Umbilical cord (tissue), 2 donors: Measurements from ENCODE around the gene NCAM2. TPM values are rescaled to one million over a fixed set of nuclear protein-coding genes. Genes with fewer than 3 reads are reported as not detected.
A peak's percentile ranks its signal among the peaks of the same experiment; 100 is the strongest.

Source experiments
- DNase-seq: peaks from one replicate; pipeline ENCODE4 v3.0.0-alpha.2; 2015; ENCODE audit warnings: low spot score
- total RNA-seq: library from RNA; depleted of rRNA; stranded (reverse); fragments of >200 nt; gene quantifications from one replicate; pipeline ENCODE4 v1.2.3, GENCODE V29; 2014; ENCODE audit warnings: low replicate concordance; ENCODE audit not compliant: insufficient read depth

The NCAM2 gene
- total RNA-seq: 11.1 TPM

DNA sequence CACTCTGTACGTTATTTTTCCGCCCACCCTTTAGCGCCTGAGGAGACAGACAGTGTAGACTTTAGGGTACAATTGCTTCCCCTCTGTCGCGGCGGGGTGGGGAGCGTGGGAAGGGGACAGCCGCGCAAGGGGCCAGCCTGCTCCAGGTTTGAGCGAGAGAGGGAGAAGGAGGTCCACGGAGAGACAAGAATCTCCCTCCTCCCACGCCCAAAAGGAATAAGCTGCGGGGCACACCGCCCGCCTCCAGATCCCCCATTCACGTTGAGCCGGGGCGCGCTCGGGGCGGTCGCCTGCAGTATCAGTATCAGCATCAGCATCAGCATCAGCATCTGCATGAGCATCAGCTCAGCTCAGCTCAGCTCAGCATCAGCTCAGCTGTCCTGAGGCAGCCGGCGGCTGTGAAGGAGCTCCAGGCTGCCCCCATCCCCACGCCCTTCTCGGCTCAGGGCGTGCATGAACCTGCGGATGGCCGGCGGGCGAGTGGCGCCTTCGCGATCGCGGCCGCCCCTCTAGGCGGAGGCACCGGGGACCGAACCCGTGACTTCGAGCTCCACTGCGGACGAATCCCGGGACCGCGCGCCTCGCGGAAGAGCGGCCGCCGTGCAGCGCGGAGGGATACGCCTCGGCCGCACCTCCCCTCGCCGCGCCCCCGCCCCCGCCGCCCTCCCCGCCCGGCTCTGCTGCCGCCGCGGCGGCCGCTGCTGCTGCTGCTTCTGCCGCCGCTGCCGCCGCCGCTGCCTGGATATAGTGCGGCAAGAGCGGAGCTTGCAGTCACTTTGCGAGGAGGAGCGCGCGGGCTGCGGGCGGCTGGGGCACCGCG is at the start of gene NCAM2:
Gene NCAM2 (plus strand): TSS at position 774 of the 820 bp plus-strand sequence.
- peak; percentile 77 for DNase-seq

DNA sequence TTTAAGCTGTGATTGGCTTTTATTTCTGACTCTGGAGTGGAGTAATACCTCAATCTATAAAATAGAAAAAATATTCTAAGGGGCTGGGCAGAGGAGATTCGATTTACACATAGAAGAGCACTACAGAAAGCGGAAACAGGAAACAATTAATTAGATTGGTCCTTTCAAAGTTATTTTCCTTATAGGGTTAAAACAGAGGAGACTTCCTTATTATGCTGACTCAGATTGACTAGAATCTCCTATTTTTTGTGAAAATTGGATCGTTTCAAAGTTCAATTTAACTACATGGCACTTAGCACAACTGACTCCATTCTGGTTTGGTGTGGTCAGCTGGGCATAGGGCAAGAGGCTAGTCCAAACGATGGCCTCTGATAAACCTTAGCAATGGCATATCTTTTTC is 48.3 kb upstream of the NCAM2 start:
- no peak for DNase-seq

DNA sequence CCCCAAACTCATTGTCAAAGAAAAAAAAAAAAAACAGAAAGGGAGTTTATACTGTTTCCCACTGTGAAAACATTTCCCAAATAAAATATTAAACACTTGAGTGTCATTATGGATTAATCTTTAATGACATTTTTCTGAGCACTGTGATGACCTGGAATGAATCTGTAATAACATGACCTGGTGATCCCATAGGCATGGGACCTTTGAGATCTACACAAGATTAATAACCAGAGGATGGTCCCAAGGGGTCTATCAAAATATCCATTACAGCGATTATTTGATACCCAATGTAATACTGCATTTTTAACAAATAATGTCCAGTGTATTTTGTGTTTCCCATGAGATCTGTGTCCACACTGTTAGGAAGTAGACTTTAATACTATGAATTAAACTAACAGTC is 32.4 kb upstream of the NCAM2 start:
- DNase-seq: no peak

DNA sequence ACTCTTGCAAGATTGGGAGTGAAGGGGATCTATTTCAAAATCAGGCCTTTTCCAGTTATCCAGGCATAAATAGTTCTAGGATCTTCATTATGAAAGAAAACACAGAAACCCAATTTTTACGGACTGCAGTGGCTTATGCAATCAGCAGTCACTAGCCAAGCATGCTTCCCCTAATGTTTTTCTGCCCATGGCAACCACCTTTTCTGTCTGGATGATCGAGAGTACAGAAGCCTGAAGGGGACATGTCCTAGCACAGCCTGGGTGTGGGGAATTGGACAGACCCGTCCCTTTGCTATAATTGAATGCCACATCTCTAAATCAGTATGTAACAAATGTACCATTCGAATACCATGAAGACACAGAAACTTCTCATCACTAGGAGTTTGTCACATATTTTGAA is 29.8 kb upstream of the NCAM2 start:
- no peak for DNase-seq

DNA sequence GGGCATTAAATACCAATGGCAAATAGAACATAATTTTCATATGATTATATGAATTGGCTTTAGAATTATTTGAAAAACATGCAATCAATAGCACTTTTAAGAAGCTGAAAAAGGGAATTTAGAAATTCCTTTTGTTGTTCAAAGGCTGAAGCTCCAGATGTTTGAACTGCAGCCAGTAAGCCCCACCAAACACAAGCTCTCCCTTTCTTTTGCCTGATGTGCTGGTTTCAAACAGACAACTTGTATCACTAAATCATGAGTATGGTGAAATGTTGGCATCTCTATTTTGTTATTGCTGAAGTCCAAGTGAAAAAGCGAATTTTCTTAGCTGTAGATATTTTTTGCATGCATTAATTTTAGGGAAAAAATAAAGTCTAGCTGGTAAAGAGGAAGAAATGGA is 27.5 kb upstream of the NCAM2 start:
- peak; percentile 15 for DNase-seq

DNA sequence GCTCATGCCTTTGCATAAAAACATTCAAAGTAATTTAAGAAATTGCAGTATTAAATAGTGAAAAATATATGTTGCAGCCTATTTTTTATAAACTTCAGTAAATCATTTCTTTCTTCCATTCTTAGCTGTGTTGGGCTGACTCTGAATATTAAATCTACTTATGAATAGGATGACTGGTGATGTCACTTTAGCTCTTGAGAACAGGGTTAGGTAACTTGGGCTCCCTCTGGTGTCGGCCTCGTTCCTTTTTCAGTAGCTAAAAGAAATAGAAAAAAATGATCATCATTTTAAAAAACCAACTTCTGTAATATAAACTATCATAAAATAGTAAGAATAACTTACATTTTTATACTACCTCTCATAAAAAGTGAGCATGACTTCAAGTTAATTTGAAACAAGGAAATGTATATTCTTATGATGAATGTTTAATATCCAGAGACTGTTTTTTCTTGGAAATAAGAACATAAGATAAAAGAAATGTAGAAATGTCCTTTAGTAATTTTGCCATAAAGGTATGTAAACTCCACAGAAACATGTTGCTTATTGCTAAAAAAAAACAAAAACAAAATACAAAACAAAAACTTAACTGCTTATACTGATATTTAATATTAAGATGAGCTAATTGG is 26.8 kb upstream of the NCAM2 start:
- DNase-seq: peak; percentile 83

DNA sequence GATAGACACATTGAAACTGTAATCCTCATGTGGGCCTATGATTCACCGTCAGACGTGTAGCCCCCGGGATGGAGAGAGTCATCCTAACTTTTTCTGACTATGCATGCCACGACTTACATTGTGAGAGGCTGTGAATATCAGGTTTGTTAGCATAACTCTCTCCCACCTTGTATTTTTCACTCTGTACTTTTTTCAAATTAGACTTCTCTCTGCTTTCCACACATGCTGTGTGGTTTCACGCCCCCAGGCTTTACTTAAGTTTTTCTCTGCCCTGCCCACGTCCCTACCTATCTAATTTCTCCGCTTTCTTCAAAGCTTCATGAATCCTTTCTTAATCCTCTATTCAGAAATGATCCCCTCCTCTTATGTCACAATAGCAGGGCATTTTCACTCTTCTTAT is 3.4 kb upstream of the NCAM2 start:
- DNase-seq: no peak

DNA sequence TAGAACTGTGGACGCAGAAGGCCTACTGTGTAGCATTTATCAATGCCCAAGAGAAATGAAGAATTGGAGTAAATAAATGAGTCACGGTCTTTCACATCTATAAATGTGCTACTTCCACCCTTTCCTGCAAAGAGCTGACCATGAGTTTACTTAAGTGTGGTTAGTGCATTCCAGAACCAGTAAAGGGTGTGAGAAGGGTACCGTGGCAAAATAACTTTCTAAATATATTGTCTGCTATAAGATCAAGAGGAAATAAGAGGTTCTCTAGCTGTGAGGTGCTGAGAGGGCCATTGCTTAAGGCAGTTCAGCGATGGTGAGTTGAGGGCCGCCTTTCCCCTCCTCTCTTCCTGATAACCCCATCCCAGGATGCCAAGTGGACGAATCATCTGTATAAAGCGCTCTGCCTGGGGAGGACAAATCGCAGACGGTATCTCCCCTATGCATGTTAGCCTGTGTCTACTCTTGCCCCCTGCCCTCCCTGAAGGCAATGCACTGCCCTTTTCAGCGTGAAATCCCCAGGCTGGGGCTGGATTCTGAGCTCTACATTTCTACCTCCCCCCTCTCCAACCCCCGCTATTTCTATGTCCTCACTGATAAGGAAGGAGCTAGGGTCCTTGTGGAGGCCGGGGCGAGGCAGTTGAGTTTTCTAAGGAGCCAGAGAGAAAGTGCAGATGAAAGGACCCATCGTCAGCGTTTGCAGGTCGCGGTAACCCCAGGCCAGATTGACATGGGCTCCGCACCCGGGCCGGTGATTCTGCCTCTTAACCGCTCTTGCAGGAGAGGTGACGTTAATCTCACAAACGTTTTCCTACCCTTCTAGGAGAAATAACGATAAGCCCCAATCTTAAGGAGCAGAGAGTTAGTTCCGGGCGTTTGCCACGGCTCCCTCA is 1.5 kb upstream of the NCAM2 start:
- no peak for DNase-seq

DNA sequence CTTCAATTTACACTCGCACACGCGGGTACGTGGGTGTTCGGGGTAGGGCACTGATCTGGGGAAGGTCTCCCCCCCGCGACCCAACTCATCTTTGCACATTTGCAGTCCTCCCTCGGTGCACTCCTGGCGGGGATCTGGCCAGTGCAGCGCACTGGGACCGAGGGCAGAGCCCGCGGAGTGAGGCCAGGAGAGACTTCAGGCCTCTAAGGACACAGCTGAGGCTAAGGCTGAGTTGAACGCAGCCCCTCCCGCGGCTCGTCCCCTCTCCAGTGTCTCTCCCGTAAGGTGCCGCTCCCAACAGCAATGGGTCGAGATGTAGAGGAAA is 936 bp upstream of the NCAM2 start:
- DNase-seq: no peak

DNA sequence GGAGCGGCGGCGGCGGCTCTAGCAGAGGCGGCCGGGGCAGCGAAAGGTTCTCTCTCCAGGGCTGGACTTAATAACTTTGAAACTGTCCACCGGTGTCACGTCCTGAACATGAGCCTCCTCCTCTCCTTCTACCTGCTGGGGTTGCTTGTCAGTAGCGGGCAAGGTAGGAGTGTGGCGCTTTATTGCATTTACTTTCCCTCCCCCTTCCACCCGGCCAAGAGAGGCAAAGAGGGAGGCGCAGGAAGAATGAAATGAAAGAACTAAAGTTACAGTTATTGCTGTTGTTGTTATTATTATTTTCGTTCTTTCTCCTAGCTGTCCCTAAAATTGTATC is 214 bp downstream of the NCAM2 start:
- no peak for DNase-seq

DNA sequence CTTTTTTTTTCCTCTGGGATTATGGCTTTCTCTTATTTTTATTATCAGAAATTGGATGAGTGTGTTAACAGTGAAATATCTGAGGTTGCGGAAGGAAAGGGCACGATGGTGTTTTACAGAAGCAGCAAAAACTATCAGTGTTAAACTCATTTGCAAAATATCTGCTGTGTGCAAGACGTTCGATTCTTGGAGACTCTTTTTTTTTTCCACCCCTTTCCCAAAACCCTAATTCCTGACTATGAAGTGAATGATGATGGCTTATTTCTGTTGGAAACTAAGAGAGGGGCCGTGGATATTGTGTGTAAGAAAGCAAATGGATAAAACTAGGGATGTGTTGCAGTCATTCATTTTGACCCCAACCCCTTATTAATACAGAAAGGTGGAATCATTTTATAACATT is 677 bp downstream of the NCAM2 start:
- no peak for DNase-seq

DNA sequence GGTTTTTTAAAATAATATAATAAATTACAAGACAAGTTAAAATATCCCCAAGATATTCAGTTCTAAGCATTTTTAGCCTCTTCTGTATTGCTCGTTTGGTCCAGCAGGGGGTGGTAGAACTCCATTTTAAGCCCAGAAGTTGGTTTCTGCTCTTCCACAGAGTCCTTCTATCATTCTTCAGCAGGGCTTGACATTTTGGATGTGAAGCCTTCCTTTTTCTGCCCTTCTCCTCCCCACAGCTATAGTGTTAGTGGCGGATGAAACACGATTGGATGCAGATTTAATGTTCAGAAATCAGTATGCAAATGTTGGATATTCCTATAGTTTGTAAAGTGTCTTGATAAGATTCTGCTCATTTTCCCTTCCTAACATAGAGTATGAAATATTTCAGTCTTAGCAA is 1.4 kb downstream of the NCAM2 start:
- peak; percentile 71 for DNase-seq

DNA sequence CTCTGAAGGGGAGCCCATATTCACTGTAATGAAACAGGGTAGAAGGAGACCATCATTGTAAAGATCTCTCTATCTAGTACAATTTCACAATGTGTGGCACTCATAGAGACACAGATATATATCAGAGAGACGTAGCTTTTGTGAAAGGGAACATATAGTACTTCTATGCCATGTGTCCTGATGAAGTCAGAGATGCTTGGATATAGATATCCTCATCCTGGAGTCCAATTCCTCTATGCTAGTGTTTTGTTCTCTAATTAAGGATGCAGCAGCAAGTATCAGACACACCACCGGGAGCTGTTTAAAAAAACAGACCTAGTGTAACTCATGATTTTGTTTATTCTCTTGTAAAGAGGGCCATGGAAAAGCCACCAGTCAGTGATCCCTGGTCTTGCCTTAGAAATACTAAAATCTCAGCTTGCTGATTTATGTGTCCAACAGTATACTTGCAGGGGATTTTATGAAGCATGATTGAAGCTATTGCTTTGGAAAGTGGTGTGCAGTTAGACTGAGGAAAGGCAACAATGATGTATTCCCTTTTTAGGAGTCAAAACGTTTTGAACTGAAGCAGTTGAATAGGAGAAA is 2.5 kb downstream of the NCAM2 start:
- no peak for DNase-seq

DNA sequence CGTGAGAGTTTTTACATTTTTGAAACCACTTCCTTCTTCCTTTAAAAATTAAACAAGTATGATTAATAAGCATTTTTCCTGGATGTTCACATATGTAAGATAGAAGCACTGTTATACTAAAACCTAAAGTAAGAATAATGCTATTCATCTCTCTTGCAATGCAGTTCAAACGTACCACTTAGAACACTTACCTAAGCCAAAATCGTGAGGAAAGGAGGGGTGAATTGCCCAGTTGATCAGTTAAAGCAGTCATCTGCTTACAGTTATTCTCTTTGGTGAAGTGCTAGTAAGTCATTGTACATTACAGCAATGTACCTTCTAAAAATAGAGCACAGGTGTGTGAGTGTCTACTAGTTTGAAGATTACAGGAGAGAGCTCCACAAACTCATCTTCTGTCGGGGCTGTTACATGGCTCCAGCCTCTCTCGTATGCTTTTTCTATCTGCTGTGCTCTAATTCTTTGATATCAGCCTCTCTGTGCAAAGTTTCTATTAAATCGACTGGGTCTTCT is 3.4 kb downstream of the NCAM2 start:
- no peak for DNase-seq

DNA sequence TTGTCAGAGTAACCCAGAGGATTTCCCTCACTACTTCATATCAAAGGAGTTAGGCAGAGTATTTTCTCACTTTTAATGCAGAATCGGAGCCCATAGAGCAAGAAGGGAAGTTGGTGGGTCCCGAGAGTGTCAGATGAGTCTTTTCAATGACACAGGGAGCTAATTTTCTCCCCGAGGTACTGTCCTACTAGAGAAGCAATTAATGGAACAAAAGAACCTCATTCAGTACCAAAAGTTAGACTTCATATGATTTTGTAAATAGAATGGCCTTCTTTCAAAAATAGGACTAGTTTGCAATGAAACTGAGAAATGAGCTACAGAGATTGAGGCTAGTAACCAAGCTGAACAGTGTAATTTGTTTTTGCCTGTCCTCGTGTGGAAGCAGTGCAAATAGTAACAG is 3.9 kb downstream of the NCAM2 start:
- DNase-seq: no peak

DNA sequence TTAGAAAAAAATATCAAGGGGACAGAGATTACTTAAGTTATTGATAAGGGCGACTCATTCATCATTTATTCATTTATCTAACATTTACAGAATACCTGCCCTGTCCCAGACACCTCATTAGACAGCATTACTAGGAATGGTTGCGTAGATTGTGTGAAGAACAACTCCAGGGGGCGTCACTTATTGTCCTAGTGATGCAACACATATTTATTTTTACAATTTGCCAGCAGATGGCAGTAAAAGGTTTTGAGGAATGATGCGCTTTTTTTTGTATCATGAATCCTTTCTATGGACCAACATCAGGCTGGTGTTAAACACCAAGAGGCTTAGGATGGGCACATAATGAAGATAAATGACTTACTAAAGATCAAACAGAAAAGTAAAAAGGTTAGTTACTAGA is 5.5 kb downstream of the NCAM2 start:
- no peak for DNase-seq

DNA sequence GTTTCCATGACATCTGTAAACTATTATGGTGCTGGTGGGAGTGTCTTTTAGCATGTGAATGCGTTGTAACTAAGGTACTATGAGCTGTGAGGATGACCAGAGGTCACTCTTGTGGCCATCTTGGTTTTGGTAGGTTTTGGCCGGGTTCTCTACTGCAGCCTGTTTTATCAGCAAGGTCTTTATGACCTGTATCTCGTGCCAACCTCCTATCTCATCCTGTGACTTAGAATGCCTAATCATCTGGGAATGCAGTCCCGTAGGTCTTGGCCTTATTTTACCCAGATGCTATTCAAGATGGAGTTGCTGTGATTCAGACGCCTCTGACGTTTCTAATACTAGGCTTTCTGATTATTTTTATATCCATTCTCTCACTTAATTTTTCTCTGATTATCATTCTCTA is 9.4 kb downstream of the NCAM2 start:
- peak; percentile 23 for DNase-seq

DNA sequence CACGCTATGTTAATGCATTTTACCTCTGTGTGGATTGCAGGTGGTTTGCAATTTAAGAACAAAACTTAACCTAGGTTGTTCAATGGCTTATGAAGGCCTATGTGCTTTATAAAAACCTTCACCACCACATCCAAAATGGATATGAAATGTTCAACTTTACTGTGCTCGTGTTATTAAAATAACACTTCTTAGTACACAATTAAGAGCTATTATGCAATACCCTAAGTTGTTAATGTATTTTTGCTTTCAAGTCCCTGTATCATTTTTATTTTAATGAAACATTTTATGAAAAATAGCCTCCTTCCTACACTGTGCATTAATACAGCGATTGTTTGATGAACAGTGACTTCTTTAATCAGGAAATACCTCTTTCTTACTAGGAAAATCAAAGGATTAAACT is 12.0 kb downstream of the NCAM2 start:
- no peak for DNase-seq

DNA sequence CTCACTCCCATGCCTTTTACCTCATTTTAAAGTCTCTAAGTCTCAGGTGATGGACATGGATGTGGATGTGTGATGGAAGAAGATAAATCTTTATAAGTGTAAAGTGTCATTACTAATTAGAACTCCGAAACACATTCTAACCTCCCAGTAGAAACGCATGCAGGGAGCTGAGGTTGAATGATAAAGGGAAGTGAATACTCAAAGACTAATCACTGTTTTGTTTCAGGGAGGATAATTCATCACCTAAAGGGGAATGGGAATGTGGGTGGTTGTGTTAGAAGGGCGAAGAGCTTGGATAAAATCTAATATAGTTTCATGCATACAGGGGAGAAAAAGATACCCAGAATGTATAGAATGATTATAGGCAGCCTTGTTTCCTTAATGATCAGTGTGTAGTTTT is 12.5 kb downstream of the NCAM2 start:
- no peak for DNase-seq

DNA sequence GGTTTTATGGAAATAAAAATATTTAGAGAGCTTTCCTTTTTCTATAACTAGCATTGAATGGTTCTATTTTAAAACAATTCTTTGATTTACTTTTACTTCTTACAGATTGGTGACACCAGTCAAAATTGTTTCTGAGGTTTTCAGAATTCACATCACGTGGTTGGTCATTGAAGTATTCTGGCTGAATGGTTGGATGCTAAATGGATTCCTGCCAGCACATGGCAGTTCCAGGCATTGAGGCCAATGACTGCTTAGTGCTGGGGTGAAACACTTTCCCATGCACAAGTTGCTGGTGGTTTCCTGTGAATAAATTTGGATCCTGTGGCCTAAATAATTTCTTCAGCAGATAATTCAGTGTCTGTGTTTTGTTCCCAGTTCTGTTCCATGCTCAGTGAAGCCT is 20.6 kb downstream of the NCAM2 start:
- DNase-seq: no peak

DNA sequence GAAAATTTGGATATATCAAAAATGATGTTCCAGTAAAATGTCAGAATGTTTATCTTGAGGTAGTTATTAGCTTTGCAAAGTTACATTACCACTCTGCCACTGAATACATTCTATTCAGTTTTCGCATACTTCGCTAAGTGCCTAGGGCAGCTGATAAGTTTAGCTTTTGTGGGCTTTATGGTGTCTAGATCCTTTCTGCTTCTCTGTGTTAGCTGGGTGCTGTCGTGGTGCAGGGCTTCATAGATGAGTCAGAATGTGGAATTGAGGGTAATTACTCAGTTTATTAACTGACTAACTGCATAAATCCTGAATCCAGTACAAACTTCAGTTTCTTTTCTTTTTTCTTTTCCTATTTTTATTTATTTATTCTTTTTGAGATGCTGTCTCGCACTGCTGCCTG is 21.5 kb downstream of the NCAM2 start:
- no peak for DNase-seq

DNA sequence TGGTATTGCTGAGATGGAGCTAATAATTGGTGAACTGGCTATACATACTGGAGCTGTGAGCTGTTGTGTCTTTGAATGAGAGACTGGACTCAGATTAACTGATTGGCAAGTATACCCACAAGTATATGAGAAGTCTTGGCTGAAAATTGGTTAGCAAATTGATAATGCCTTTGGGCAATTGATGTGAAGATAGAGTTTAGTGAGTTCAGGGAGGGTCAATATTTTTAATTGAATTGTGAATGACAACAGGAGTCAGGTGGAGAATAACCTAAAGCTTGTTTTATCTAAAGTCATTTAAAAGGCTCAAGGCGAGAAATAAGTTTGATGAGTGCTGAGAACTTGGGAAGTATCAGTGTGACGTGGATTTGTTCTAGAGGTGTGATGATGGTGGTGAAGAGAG is 27.5 kb downstream of the NCAM2 start:
- DNase-seq: no peak
